GM18505 (cell line): ENCODE measurements around the gene CREBBP.

ENCODE experiments used
- ATAC-seq: cut with Tn5 transposase; IDR thresholded peaks from one replicate; pipeline ENCODE4 v1.9.1; 2021; ENCODE audit not compliant: unreplicated experiment
- POLR2A ChIP-seq: IDR thresholded peaks from 4 replicates; pipeline ENCODE4 v1.6.1; 2011; ENCODE audit warnings: borderline replicate concordance; ENCODE audit not compliant: insufficient read depth, insufficient read length; ENCODE audit errors: extremely low read depth

CREBBP gene

GRCh38 chr16:3738541-3738940, 142.0 kb downstream of the CREBBP start:
- no peak for ATAC-seq
- TF ChIP-seq POLR2A: no peak

DNA sequence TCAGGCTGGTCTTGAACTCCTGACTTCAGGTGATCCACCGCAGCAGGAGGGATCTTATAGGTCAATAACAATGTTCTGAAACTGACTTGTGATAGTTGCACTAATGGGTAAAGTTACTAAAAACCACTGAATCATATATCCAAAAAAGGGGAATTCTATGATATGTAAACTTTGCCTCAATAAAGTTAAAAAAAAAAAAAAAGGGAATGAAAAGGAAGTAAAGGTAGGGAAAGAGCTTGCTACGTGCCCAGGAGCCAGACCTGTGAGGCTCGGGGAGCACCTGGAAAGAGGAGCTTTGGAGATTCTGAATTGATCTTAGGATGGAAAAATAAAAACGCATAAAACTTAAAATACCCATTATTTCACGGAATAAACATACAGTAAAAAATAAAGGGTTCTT, 142.4 kb downstream of the CREBBP start:
- ATAC-seq: no peak
- TF ChIP-seq POLR2A: no peak

- TF ChIP-seq POLR2A: no peak
- ATAC-seq: no peak
Measured at GRCh38 chr16:3737181-3737580, 143.3 kb downstream of the CREBBP start.

DNA sequence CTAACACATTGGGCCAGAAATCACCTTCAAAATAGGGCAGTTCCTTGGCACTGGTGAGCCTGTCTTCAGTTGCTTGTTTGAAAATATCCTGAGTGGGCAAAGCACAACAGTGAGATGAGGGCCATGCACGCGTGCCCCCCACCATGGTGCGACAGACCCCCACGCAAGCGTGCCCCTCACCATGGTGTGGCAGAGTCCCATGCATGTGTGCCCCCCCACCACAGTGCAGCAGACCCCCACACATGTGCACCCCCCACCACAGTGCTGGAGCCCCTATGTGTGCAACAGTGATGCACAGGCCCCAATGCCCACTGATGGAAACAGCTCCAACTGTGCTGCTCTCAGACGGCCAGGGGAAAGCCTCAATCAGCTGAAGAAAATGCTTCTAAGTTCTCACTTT, 144.4 kb downstream of the CREBBP start:
- TF ChIP-seq POLR2A: no peak
- ATAC-seq: no peak

- TF ChIP-seq POLR2A: no peak
- no peak for ATAC-seq
Measured at GRCh38 chr16:3735541-3735940, 145.0 kb downstream of the CREBBP start.

DNA sequence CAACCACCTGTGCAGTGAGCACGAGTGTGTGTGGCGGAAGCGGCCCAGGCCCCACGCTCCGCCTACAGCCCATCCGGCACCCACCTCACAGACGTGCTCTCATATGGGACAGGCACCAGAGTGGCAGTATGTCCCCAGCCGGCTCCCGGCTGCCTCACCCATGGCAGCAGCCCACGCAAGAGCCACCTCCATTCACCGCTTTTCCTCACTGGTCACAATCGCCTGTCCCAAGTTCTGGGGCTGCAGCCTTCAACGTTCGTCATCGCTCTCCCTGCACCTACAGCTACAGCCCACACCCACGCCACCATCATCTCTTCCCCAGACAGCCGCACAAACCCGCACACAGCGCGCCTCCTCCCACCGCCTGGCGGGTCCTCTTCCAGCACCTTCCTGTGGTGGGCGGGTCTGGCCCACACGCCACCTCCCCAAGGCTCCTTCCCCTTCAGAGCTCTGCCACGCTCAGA, 145.7 kb downstream of the CREBBP start:
- TF ChIP-seq POLR2A: no peak
- no peak for ATAC-seq

DNA sequence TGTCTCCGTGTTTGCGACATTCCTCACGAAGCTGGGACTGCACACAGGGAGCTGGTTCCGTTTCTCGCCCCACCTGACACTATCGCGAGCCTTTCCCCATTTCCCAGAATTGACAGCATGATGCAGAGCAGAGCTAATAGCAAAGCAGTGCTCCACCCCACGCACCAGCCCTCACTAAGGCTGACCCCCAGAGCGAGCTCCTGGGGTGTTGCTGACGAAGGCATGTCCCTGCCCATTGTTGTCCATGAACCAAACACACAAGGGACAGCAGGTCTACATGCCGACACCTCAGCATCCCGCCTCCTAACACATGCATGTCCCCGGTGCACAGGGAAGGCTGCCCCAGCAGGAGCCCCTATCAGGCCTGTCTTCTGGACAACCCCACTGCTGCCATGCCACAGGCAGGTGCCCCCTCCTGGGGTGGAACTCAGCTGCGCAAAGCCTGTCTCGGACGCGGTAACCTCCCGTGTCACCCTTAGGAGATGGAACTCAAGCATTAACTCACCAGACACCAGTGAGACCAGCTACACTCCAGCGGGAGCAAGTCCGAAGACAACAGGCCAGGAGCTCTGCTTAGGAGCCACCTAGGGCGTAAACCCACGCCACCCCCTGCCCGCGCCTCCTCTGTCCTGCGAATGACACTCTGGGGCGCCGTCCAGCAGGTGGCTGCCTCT, 146.3 kb downstream of the CREBBP start:
- no peak for ATAC-seq
- TF ChIP-seq POLR2A: no peak

- ATAC-seq: no peak
Measured at GRCh38 chr16:3732171-3732570, 148.3 kb downstream of the CREBBP start.

DNA sequence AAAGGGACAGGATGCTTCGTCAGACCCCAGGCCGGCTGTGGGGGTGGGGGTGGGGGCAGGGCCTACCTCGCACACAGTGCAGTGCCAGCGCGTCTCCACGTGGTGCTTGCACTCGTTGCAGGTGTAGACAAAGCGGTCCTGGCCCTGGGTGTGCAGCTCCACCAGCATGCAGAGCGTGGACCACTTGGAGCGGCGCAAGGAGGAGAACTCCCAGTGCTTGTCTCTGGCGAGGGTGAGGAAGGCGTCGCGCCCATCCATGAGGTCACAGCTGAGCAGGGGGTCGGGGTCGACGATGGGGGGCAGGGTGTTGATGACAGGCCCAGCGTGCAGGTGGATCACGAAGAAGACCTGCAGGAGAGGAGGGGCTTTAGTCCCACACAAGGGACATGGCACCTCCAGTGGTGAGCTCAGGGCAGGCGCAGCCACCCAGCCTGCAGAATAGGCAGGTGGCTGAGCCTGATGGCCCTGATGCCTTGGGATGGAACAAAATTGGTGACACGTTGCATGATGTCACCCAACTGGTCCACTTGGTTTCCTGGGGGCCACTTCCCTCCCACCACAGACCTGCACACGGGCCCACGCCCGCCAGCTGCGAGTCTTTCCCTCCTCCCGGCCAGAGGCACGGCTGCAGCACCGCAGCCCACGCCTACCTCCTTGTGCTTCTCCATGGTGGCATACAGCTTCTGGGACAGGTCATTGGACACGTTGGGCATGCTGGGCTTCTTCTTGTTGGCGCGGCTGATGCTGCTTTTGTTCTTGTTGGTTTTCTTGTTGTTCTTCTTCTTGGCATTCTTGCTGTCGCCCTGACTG, 149.2 kb downstream of the CREBBP start:
- no peak for ATAC-seq
- no peak for TF ChIP-seq POLR2A

More at GRCh38 chr16:3732171-3732570, 148.3 kb downstream of the CREBBP start:
- TF ChIP-seq POLR2A: no peak

DNA sequence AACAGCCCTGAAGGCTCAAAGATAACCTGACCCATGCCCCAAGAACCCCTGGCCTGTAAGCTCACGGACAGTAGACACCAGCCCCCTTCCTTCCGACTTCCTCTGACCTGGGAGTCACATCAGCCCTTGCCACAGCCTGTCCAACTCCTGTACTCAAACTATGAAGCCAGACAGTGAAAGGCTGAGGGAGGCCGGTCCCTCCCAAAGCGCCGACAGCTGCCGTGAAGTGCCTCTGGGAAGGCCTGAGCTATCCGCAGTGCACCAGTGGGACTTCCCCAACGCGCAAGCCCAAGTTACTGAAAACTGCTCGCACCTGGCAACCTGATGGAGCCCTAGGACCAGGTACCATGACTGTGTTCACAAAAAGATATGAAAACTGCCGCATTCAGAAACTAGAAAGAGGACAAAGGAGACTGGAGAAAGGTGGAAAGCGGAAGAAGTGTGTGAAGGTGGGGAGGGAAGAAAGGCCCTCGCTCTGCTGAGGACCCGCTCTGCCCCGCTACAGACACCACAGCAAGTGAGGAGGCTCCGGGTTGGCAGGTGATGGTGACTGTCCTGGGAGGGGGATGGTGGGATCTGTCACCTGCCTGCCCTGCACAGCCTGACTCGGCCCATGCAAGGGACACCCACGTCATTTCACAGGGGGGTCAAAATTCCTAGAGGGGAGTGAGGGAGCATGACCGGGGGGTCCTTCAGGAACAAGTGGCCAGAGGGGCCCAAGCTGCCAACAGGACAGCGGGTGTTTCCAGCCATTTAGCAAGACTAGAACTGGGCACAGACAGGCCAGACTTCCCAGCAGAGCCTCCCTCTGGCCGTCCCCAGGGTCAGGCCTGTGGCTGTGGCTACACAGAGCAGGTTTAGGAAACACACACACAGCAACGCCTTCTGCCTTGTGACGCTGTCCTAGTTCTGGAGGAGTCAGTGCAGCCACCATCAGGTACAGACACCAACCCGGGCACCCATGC, 150.1 kb downstream of the CREBBP start:
- no peak for TF ChIP-seq POLR2A
- no peak for ATAC-seq

DNA sequence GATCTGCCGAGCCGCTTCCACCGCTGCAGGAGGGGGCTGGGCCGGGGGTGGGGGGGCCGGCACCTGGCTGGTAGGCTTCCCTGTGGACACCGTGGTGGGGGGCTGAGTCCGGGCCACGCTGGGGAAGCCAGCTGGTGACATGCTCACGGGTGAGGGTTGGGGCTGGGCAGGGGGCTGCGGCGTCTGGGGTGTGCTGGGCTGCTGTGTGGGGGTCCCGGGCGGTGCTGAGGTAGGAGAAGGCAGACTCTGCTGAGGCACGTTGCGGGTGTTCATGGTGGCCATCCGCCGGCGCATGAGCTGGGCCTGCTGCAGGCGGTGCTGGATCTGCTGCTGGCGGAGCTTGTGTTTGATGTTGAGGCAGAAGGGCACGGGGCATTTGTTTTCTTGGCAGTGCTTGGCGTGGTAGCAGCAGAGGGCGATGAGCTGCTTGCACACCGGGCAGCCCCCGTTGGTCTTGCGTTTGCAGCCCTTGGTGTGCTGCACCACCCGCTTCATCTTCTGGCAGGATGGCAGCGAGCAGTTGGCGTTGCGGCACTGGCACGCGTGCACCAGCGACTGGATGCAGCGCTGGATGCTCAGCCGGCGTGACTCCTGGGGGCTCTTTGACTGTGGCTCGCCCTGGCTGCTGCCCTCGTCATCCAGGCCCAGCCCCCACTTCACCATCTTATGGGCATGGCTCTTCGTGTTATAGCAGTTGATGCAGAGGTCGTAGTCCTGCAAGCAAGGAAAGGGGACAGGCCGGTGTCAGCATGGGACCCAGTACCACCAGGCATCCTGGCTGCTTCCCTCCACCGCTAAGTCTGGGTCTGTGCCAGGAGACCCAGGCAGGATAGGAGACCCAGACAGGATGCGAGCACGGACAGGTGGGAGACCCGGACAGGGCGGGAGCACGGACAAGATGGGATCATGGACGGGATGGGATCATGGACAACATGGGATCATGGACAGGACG, 151.1 kb downstream of the CREBBP start:
- no peak for ATAC-seq
- TF ChIP-seq POLR2A: no peak
